Muscle layer of colon (tissue), 2 donors: Measurements from ENCODE around the gene FDX2.

Experiments used
- H3K27ac ChIP-seq: one replicate; pipeline ENCODE4 v1.7.0; 2013; ENCODE audit warnings: low read depth, mild to moderate bottlenecking, low read length, moderate library complexity
- H3K27me3 ChIP-seq, 2 donors: one replicate each; pipeline ENCODE4 v1.7.0; 2013; ENCODE audit warnings: low read length in 2 of 2, mild to moderate bottlenecking in 2 of 2; ENCODE audit not compliant: insufficient read depth in 2 of 2, control insufficient read depth in 1 of 2
- H3K36me3 ChIP-seq: one replicate; pipeline ENCODE4 v1.7.0; 2013; ENCODE audit warnings: mild to moderate bottlenecking, low read length; ENCODE audit not compliant: insufficient read depth
- H3K4me1 ChIP-seq: one replicate; pipeline ENCODE4 v1.7.0; 2013; ENCODE audit warnings: mild to moderate bottlenecking, low read length; ENCODE audit not compliant: insufficient read depth
- H3K4me3 ChIP-seq, 2 donors: one replicate each; pipeline ENCODE4 v1.7.0; 2013; ENCODE audit warnings: low read length in 2 of 2, low read depth in 1 of 2, mild to moderate bottlenecking in 1 of 2, moderate library complexity in 1 of 2
- H3K9ac ChIP-seq: one replicate; pipeline ENCODE4 v1.7.0; 2013; ENCODE audit warnings: low read length
- H3K9me3 ChIP-seq: one replicate; pipeline ENCODE4 v1.7.0; 2013; ENCODE audit warnings: mild to moderate bottlenecking, low read length
- donor health status: abdominal sarcoma.
- donor health status: Adenocarcinoma of cecum.

The FDX2 gene

DNA sequence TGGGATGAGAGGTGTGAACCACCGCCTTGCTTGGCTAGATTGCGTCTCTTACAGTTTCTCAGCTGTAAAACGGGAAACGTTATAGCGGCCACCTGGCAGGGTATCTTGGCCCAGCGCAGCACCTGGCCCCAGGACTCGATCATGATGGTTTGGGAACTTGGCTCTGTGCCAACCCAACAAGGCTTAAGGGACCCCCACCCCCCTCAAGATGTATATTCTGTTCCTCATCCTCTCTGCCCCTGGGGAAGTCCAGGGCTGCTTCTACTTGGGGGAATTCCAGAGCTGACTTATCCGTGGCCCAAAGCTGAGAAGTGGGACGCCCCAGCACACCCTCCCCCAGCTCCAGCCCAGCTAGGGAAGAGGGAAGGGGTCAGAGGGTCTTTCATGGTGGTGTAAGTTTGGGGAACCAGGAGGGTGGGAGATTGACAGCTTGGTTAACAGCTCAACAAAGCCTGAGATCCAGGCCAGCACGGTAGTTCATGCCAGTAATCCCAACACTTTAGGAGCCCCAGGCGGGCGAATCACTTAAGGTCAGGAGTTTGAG lies 44.2 kb downstream of the FDX2 start:
- Histone ChIP-seq H3K4me1 (peaks cover 4% of the 10 kb centered on the region), H3K9me3 (no peaks in the 10 kb centered on the region), H3K27me3 (peaks cover 7 to 19% of the 10 kb centered on the region in 2 donors), H3K27ac (no peak overlapping the region), H3K4me3 (peak overlapping the region; percentile 7 to 50), H3K36me3 (no peaks in the 10 kb centered on the region), H3K9ac (no peak overlapping the region)

DNA sequence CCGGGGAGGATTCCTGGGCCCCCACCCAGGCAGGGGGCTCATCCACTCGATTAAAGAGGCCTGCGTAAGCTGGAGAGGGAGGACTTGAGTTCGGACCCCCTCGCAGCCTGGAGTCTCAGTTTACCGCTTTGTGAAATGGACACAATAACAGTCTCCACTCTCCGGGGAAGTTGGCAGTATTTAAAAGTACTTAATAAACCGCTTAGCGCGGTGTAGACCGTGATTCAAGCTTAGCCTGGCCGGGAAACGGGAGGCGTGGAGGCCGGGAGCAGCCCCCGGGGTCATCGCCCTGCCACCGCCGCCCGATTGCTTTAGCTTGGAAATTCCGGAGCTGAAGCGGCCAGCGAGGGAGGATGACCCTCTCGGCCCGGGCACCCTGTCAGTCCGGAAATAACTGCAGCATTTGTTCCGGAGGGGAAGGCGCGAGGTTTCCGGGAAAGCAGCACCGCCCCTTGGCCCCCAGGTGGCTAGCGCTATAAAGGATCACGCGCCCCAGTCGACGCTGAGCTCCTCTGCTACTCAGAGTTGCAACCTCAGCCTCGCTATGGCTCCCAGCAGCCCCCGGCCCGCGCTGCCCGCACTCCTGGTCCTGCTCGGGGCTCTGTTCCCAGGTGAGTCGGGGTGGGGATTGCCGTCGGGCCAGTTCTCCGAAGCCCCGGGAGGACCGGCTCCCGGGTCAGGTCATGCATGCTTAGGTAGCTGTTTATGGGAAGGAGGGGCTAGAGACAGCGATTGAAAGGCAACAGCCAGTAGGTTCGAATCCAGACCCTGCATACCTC lies 45.0 kb downstream of the FDX2 start, which contains the start of gene ICAM1:
TSS of gene ICAM1 (plus strand) at position 505 of the 779 bp plus-strand sequence. CDS start at position 545, 40 bp downstream.
- peak within 1 kb of the TSS; percentile 21 for H3K9ac ChIP-seq
- H3K4me3 ChIP-seq = peak within 1 kb of the TSS; percentile 18 to 50
- peaks cover 7 to 19% of the 10 kb centered on the region in 2 donors for H3K27me3 ChIP-seq
- peaks cover 4% of the 10 kb centered on the region for H3K4me1 ChIP-seq
- no peaks in the 10 kb centered on the region for H3K36me3 ChIP-seq
- no peaks in the 10 kb centered on the region for H3K9me3 ChIP-seq
- H3K27ac ChIP-seq = peak within 1 kb of the TSS; percentile 39

DNA sequence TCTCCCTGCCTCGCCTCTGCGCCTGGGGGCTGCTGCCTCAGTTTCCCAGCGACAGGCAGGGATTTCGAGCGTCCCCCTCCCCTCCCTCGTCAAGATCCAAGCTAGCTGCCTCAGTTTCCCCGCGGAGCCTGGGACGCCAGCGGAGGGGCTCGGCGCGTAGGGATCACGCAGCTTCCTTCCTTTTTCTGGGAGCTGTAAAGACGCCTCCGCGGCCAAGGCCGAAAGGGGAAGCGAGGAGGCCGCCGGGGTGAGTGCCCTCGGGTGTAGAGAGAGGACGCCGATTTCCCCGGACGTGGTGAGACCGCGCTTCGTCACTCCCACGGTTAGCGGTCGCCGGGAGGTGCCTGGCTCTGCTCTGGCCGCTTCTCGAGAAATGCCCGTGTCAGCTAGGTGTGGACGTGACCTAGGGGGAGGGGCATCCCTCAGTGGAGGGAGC lies 45.6 kb downstream of the FDX2 start:
- H3K27me3 ChIP-seq = peaks cover 7 to 19% of the 10 kb centered on the region in 2 donors
- peak overlapping the region; percentile 18 to 50 for H3K4me3 ChIP-seq

DNA sequence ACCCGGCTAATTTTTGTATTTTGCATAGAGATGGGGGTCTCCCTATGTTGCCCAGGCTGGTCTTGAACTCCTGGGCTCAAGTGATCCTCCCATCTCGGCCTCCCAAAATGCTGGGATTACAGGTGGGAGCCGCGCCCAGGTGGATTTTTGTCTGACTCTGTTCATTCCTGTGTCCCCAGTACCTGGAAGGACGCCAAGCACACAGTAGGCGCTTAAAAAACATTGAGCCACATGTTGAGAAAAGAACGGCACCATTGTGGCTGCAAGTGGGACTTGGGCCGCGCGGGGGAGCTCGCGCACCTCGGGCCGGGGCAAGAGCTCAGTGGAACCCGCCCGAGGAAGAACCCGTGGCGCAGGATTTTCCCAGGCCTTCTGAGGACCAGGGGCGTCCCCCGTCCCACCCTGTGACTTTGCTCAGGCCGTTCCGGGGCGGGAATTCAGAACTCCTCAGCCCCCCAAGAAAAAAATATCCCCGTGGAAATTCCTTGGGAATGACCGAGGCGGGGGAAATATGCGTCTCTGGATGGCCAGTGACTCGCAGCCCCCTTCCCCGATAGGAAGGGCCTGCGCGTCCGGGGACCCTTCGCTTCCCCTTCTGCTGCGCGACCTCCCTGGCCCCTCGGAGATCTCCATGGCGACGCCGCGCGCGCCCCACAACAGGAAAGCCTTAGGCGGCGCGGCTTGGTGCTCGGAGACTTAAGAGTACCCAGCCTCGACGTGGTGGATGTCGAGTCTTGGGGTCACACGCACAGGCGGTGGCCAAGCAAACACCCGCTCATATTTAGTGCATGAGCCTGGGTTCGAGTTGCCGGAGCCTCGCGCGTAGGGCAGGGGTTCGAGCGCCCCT lies 46.3 kb downstream of the FDX2 start:
- H3K9ac ChIP-seq = peak overlapping the region; percentile 21
- H3K9me3 ChIP-seq = no peaks in the 10 kb centered on the region
- peaks cover 4% of the 10 kb centered on the region for H3K4me1 ChIP-seq
- peaks cover 7 to 19% of the 10 kb centered on the region in 2 donors for H3K27me3 ChIP-seq
- H3K36me3 ChIP-seq = no peaks in the 10 kb centered on the region
- no peak overlapping the region for H3K27ac ChIP-seq
- H3K4me3 ChIP-seq = peak overlapping the region; percentile 18 to 50

More for the DNA sequence above, 45.6 kb downstream of the FDX2 start:
- no peaks in the 10 kb centered on the region for H3K36me3 ChIP-seq
- H3K4me1 ChIP-seq = peaks cover 4% of the 10 kb centered on the region
- no peak overlapping the region for H3K27ac ChIP-seq
- H3K9ac ChIP-seq = peak overlapping the region; percentile 21
- no peaks in the 10 kb centered on the region for H3K9me3 ChIP-seq

DNA sequence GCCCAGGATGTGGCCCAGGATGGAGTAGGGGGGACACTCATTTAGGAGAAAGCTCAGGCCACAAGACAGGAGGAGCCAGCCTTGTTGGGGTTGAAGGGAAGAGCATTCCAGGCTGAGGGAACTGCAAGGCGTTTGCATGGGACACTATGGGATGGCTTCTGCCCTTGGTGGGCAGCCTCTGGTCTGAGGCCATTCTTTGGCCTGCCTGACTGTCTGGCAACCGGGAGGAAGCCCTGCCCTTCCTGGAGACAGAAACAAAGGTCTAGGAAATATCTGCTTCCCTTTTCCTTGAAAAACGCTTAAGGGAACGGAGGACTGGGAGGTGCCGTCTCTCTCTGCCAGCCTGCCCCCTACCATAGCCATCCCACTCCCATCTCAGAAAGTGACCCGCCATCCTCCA lies 47.7 kb downstream of the FDX2 start:
- Histone ChIP-seq H3K9me3 (no peaks in the 10 kb centered on the region), H3K4me3 (no peak overlapping the region), H3K36me3 (no peaks in the 10 kb centered on the region), H3K27me3 (peaks cover 7 to 19% of the 10 kb centered on the region in 2 donors), H3K4me1 (peaks cover 4% of the 10 kb centered on the region), H3K27ac (no peak overlapping the region), H3K9ac (no peak overlapping the region)

DNA sequence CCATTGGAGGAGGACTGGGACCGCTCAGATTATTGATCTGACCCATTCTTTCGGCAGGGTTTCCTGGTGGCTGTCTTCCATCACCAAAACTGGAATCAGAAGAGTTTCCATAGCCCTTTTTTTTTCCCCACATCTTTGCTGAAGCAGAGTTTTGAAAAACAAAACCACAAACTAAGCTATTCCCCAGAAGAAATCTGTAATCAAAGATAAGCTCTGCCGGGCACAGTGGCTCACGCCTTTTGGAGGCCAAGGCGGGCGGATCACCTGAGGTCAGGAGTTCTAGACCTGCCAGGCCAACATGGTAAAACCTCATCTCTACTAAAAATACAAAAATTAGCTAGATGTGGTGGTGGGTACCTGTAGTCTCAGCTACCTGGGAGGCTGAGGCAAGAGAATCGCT lies 49.1 kb downstream of the FDX2 start:
- Histone ChIP-seq H3K9ac (no peak overlapping the region), H3K36me3 (no peaks in the 10 kb centered on the region), H3K27ac (no peak overlapping the region), H3K4me3 (no peak overlapping the region), H3K27me3 (peaks cover 7 to 19% of the 10 kb centered on the region in 2 donors), H3K9me3 (no peaks in the 10 kb centered on the region), H3K4me1 (peaks cover 4% of the 10 kb centered on the region)

DNA sequence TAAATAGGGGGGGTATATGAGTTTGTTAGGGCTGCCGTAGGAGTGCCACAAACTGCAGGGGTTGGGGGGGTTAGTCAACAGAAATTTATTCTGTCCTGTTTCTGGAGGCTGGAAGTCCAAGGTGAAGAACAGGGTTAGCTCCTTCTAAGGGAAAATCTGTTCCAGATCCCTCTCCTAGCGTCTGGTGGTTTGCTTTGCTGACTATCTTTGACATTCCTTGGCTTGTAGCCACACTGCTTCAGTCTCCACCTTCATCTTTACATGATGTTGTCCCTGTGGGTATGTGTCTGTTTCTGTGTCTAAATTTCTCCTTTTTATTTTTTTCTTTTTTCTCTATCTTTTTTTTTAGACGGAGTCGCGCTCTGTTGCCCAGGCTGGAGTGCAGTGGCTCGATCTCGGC lies 53.0 kb downstream of the FDX2 start:
- H3K4me3 ChIP-seq = no peak overlapping the region
- H3K27me3 ChIP-seq = no peaks in the 10 kb centered on the region
- H3K9ac ChIP-seq = no peak overlapping the region
- H3K27ac ChIP-seq = no peak overlapping the region
- H3K9me3 ChIP-seq = no peaks in the 10 kb centered on the region
- peaks cover 16% of the 10 kb centered on the region for H3K36me3 ChIP-seq
- no peaks in the 10 kb centered on the region for H3K4me1 ChIP-seq

DNA sequence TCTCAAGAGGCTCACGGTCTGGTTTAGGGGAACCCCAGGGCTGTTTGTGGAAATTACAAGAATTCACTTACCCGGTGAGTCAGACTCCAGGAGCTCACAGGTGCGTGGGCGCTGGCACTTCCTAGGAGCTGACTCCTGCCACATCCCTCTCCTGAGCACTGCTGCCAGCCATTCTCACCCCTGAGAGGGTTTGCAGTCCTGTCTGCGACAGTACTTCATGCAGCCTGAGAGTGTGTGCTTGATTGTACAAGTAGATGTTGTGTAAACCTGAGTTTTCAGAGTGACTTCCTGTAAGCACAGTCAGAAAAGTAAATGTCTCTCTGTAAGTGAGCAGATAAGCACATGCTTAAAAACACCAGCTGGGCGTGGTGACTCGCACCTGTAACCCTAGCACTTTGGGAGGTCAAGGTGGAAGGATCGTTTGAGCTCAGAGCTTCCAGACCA lies 55.7 kb downstream of the FDX2 start:
- H3K9me3 ChIP-seq = no peaks in the 10 kb centered on the region
- no peaks in the 10 kb centered on the region for H3K4me1 ChIP-seq
- no peaks in the 10 kb centered on the region for H3K27me3 ChIP-seq
- H3K27ac ChIP-seq = no peak overlapping the region
- H3K9ac ChIP-seq = no peak overlapping the region
- peaks cover 32% of the 10 kb centered on the region for H3K36me3 ChIP-seq
- no peak overlapping the region for H3K4me3 ChIP-seq
